ENCODE measurements around the gene RRAGC. TPM values are rescaled to one million over a fixed set of nuclear protein-coding genes. Genes with fewer than 3 reads are reported as not detected.

The RRAGC gene
- total and polyA plus RNA-seq, 12 donors: 6.9 to 32.3 (median 22.7) TPM

- Histone ChIP-seq H3K36me3 (no peaks in the 10 kb centered on the region), H3K27ac (no peak overlapping the region), H3K9me3 (peaks cover 0 to 26% (median 13%) of the 10 kb centered on the region in 11 donors), H3K4me3 (no peak overlapping the region), H3K4me1 (no peaks in the 10 kb centered on the region), H3K27me3 (peaks cover 0 to 99% (median 71%) of the 10 kb centered on the region in 7 donors)
- intact Hi-C loops (cut with DNase I): no loop called here
- TF ChIP-seq CTCF (IDR thresholded peaks at IDR 0.05): no peak
- ATAC-seq (no peak), DNase-seq (no peak)
- 42 to 55% methylated on average over 5 of the region's 5 CpGs for whole genome bisulfite sequencing, 2 donors
Observed at GRCh38 chr1:38789498-38790169, 69.9 kb downstream of the RRAGC start.

GRCh38 chr1:38788341-38789336, 70.9 kb downstream of the RRAGC start:
- Histone ChIP-seq H3K4me1 (peaks cover 0 to 5% (median 0%) of the 10 kb centered on the region in 9 donors), H3K4me3 (no peak overlapping the region), H3K9me3 (peaks cover 0 to 18% (median 8%) of the 10 kb centered on the region in 11 donors), H3K27ac (no peak overlapping the region), H3K27me3 (peaks cover 0 to 99% (median 81%) of the 10 kb centered on the region in 7 donors), H3K36me3 (no peaks in the 10 kb centered on the region)
- ATAC-seq (no peak), DNase-seq (no peak)
- WGBS, 2 donors: 42 to 49% methylated on average over 15 of the region's 15 CpGs
- TF ChIP-seq CTCF (IDR thresholded peaks at IDR 0.05): no peak
- intact Hi-C loops (cut with DNase I): no loop called here

Other genes starting within 250 kb of the RRAGC start
- gene MYCBP, start 13.6 kb upstream of the RRAGC start, total RNA-seq: 10 to 100 TPM in 2 of 10 donors, 1 to 10 TPM in 8; 5.4 to 22.8 (median 8.2) TPM
- 1 to 10 TPM; 3.9 to 8.8 TPM for gene MYCBP, start 13.6 kb upstream of the RRAGC start, polyA plus RNA-seq
- not detected for gene GJA9, start 21.8 kb upstream of the RRAGC start, total RNA-seq
- not detected for gene GJA9, start 21.8 kb upstream of the RRAGC start, polyA plus RNA-seq
- under 1 TPM in 2 of 10 donors, not detected in 8; 0.11 to 0.37 TPM for gene RHBDL2, start 82.1 kb upstream of the RRAGC start, total RNA-seq
- under 1 TPM; 0.30 to 0.51 TPM for gene RHBDL2, start 82.1 kb upstream of the RRAGC start, polyA plus RNA-seq
- gene AKIRIN1, start 131.5 kb upstream of the RRAGC start, total RNA-seq: 10 to 100 TPM; 47.3 to 73.8 (median 58.8) TPM
- 10 to 100 TPM; 12.9 to 29.9 TPM for gene AKIRIN1, start 131.5 kb upstream of the RRAGC start, polyA plus RNA-seq
- 100 to 1,000 TPM; 303 to 646 (median 513) TPM for gene NDUFS5, start 166.6 kb upstream of the RRAGC start, total RNA-seq
- gene NDUFS5, start 166.6 kb upstream of the RRAGC start, polyA plus RNA-seq: 1,000 to 10,000 TPM; 1,540 to 6,035 TPM

Measured in heart right ventricle (tissue), 16 donors.